Stimulated activated CD8-positive, alpha-beta memory T cell treated with anti-CD3 and anti-CD28 coated beads, Interleukin-7, amount 100 ng/mL, for 48 hours (primary cell): ENCODE measurements around the gene SHF.

Experiments used
- DNase-seq, 2 donors: peaks; one replicate each; pipeline ENCODE4 v3.0.0-alpha.2; 2020; ENCODE audit warnings: low read depth in 1 of 2; ENCODE audit errors: extremely low read depth in 1 of 2

The SHF gene

DNA sequence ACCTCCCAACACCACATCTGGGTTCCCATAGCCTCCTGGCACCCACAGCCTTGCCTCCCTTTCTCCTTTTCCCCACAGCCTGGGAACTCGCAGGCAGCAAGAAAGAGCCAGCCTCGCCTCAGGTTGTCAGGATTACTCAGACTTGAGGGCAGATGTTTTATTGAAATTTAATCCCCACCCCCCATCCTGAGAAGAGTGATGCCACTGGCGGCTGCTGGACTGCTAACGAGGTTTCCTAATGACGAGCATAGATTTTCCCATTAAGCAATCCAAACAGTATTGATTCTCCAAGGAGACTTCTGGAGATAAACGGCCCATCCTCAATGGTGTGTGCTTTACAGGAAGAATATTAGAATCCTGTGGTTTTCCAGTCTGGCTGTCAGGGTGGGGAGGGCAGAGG, 13.7 kb downstream of the SHF start:
- DNase-seq = no peak

DNA sequence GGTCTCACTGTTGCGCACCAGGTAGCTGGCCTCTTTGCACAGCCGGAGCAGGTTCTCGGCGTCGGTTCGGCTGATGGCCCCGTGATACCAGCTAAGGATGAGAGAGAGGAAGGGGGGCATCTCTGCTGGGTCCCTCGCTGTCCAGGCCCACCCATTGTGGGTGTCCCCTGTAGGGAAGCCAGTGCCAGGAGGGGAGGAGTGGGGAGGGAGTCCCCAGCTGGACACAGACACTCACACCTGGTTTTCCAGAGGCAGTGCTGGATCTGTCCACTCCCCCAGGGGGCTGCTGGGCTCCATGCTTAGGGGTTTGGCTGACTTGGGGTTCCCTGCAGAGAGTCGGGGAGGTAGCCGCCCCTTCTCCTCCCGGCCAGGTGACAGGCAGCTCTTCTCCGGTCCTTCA, 15.9 kb downstream of the SHF start:
- no peak for DNase-seq

DNA sequence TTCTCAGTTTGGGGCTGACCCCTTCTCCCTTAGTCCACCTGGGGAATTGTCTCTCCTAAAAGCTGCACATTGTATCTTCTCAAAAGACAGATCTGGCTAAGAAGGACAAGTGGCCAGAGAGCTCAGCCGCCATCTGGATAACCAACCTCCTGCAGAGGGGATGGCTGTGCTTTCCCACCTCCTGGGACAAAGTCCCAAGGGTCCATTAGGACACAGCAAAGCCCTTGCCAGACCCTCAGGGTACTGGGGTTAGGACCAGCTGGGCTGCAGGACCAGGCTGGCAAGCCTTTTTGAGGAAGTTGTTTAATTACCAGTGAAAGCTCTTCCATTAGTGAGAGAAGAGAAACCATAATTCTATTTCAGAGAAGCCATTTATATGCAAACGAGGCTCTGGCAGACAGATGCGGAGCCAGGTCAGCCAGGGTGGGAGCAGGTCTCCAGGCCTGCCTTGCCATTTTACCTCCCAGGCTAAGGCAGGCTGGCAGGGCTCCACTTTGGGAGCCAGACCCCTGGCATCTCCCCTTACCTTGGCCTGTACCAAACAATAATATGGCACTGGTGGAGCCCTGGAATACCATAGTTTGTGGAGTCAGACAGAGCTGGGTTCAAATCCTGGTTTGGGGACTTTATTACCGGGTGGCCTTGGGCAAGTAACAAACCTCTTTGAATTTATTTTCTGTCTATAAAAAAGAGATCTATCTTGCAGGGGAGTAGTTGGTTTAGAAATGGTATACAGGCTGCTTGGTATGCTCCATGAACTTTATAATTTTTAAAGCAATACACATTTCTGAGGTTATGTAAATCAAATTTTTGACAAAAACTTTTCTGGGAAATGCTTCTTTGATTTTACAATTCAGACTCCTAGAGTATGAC, 17.9 kb downstream of the SHF start:
- no peak for DNase-seq

DNA sequence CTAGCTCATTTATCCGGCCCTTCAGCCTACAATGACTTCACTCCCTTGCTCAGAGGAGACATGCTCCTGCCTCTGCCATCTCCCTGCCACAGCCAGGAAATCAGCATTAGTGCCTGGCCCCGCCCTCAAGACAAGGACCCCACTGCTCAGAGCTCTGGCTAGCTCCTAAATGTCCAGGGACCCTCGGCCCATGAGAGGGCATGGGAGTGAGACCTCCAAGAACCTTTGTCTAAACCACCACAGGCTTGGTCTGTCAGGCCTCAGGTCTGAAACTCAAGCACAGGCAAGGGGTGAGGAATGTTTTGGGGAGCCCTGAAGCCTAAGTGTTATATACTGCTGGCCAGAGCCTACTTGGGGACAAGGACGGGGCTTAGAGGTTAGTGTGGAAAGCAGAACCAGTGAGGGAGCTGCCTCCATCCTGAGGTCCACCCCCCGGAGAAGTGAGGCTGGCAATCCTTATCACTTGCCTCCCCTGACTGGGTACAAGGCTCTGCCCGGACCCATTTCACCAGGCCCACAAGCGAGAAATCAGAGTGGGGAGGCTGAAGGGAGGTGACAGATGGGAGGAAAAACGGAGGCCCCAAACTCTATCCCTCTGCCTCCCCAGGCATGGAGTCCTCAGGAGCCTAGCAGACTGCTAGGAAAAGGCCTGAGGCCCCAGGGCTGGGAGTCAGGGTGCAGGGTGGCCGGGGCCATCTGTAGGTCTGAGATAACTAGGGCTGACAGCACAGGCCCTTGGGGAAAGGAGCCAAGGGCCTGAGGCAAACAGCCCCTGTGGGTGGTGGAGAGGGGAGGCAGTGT, 18.8 kb downstream of the SHF start:
- no peak for DNase-seq

DNA sequence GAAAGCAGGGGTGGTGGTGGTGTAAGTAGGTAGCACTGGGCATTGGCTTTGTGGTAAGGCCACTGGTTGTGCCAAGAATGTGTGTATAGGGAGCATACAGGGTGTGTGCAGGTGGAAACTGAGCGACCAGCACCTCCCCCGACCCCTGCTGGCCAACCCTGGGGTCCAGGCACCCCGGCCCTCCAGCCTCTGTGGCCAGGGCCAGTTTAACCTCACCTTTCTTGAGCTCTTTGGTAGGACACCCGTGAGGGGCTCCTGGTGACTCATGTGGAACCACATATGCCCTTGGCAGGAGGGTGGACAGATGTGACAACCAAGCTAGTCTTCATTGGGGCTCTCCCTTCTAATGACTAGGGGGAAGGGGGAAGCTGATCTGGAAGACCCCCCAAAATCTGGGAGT, 19.5 kb downstream of the SHF start:
- no peak for DNase-seq

DNA sequence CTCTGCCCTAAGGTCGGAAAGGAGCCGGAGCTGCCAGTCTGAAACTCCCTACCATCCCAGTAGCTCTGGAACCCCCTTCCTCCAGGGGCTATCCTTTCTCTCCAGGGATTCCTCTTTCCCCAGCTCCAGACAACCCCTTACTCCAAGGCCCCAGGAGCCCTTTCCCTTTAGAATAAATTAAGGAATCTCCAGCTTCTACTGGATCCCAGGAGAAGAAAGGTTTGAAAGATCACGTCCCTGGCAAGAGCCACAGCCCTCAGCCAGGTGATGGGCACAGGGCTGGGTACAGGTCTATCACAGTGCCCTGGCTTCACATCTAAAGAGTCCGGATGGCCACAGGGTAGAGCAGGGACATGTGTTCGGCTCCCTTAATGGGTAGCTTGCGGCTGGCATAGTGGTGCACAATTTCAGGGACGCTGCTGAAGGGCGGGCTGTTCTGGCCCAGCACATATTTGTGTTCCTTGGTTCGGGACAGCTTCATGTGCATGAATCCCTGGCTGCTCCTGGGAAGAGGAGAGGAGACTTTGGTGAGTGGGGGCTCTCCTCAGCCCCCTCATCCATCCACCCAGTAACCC, 20.0 kb downstream of the SHF start:
- no peak for DNase-seq

DNA sequence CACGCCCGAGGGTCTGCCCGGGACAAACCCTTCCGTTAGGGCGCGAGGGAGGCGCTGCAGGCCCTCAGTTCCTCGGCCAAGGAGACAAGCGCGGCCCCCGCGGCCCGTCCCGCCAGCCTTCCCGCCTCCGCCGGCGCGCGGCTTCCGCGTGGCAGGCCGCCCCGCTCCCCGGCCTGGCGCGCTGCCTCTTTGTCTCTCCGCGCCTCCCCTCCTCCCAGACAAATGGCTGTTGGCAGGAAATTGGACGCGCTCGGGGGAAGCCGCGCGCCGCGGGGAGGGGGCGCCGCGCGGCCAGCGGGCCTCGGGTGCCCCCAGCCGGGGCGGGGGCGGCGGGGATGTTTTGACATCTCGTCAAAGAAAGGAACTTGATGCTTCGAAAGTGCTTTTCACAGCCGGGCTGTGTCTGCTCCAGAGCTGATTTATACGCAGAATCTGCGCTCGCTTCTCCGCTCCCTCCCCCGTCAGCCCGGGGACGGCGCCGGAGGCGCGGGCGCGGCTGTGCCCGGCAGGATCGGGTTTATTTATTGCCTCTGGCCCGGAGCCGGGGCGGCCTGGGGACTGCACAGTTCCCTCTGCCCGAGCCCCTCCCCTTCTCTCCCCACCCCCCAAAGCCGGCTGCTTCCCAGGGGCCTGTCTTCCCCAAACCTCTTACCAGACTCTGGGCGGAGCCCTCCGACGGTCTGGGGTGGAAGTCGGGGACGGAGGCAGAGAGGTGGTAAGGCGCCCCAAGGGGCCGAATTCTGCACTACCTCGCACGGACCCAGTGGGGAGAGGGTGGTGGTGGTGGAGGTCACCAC, 20.7 kb downstream of the SHF start:
- peak; percentile 68 to 82 for DNase-seq

DNA sequence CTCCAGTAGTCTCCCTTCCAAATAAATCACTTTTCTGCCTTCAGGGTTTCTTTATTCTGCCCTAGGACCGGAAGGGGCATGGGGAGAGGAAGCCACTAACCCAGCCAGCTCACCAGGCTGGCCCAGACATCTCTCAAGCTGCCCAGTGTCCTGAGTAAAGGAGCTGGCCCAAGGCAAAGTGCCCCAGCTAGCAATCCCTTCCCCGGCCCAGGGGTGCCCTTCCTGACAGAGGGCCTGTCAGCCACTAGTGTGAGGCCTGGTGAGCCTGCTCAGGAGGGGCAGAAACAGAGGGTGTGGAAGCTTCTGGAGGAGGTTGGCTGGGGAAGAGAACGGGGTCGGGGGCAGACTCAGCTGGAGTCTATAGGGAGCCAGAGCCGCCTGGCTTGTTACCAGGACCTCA, 22.2 kb downstream of the SHF start:
- DNase-seq = no peak

DNA sequence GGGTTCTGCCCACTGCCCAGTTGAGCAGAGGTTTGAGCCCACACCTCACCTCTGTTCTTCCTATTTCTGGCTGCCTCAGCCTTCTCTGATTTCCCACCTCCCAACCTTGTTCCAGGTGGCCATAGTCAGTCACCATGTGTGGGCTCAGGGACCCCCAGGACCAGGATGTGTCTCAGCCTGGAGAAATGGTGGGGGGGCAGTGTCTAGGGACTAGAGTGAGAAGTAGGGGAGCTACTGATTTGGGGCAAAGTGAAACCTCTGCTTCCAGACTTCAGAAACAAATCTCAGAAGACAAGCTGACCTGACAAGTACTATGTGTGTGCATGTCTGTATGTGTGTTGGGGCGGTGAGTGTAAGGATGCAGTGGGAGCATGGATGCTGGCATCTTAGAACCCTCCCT, 22.9 kb downstream of the SHF start:
- no peak for DNase-seq

DNA sequence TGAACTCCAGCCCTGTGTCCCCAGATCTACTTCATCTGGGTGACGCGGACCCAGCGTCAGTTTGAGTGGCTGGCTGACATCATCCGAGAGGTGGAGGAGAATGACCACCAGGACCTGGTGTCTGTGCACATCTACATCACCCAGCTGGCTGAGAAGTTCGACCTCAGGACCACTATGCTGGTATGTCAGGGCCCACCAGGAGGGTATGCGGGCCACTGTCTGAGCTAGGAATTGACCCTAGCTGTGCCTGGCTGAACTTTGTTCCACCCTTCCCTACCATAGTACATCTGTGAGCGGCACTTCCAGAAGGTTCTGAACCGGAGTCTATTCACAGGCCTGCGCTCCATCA, 24.3 kb downstream of the SHF start:
- DNase-seq = no peak

DNA sequence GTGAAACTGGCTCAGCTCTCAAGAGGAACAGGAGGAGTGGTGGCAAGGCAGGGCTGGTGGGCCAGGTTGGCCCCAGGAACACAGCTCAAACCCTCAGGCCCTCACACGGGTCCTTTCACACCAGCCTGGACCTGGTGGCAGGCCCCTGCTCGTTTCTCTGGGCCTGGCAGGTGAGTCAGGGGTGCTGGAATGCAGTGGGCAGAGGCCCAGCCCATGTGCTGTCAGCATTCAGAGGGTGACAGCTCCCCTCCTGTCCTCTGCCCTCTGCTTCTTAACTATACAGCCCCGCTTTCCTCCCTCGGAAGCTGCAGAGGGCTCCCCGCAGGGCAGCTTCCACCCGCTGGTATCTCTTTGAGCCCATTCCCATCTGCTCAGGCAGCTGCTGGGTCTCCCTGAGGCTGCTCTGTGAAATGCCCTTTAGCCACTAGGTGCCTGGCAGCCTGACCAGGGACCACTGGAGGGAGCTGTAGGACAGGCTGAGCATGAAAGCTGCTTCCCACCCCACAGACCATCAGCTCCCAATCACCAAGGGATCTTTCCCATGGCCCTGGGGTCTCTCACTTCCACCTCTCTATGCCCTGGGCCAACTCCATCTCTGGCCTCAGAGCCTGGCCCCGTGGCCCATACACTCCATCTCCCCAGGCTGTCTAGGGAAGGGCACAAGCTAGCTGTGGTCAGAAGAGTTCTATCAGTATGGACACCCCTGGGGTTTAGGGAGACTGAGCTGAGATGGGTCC, 24.8 kb downstream of the SHF start:
- peak in 1 of 2 donors; percentile 58 for DNase-seq

DNA sequence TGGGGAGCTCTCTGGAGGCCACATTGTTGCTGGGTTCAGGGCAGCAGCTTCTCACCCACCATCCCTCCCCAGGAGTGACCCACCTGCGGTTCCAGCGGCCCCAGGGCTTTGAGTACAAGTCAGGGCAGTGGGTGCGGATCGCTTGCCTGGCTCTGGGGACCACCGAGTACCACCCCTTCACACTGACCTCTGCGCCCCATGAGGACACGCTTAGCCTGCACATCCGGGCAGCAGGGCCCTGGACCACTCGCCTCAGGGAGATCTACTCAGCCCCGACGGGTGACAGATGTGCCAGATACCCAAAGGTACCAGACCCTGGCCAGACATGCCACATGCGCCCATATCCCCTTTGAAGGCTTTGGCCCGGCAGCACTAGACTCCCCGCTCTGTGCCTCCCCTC, 26.1 kb downstream of the SHF start:
- DNase-seq = no peak

DNA sequence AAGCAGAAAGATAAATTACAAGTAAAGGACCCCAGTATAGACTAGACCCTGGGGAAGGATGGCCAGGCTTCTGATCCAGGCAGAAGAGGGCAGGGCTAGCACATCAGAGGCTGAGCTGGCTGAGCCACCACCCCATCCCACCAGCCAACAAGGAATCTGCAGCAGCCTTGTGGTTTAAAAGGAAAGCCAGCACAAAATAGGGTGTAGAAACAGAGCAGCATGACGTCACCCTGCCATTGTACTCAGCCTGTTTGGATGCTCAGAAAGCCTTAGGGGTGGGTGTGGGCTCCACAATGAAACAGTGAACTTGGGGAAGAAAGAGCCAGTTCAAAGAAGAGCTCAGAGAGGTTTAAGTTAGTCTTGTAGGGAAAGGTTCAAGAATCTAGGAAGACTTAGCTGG, 29.8 kb downstream of the SHF start:
- DNase-seq = peak in 1 of 2 donors; percentile 29

DNA sequence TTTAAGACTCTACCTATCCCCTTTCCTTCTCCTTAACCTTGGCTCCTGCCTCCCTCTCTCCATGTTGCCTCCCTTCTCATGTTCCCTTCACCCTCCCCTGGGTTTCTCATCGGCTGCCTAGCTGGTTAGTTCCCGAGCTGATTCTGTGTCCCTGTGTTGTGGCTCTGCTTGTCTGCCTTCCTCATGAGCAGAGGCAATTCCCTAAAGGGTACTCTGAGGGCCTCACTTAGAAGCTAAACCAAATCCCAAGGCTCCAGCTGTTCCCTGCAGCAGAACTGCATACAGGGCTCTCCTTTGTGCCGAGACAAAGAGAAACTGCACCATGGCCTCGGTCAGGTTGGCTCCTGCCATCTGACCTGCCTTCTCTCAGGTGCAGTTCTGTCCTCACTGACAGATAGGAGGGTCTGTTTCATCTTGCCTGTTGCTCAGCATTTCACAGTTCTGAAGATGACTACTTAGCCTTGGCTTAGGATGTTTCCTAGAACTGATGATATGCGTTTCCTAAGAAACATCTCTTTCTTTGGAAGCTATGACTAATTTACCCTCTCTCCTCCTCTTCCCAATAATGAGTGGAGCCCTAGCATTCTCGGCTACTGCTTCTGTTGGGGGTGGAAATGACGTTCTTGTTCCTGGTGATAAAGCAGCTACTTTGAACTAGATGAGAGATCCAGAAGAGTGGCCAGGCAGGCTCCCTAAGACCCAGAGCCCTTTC, 30.9 kb downstream of the SHF start:
- DNase-seq = no peak

DNA sequence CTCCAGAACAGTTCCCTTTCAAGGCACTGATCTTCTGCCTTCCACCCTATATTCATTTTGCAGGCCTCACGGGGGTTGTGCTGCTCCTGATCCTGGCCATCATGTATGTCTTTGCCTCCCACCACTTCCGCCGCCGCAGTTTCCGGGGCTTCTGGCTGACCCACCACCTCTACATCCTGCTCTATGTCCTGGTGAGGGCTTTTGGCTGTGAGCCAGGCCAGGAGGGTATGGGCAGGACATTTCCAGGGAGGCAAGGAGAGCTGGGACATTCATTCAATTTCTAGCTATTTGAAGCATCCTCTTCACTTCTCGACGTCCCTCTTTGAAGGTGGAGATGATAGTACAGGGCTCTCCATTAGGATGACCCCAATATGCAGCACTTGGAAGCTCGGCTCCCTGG, 32.0 kb downstream of the SHF start:
- DNase-seq = no peak

DNA sequence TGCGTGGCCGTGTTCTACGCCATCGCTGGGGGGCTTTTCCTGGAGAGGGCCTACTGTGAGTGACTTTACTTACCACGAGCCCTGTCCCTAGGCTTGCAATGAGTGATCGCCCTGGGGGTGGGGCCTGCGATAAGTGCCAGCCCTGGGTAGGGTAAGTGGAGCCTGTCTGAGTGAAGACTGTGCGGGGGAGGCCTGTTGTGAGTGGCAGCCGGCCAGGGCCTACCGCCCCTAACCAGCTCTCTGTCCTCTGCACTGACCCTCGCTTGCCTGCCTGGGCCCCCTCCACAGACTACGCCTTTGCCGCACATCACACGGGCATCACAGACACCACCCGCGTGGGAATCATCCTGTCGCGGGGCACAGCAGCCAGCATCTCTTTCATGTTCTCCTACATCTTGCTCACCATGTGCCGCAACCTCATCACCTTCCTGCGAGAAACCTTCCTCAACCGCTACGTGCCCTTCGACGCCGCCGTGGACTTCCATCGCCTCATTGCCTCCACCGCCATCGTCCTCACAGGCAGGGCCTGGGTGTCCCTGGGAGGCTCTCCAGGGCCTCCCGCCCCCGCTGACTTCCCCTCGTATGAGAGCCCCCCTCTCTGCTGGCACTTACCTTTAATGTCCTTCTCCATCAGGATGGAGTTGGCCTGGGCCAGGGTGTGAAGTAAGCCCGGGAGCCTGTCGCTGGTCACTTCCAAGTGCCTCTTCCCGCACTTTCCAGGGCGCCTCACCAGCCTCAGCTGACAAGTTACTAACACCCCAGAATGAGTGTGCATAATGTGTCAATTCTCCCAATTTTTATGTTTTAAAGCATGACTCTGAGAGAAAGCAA, 35.6 kb downstream of the SHF start:
- no peak for DNase-seq

DNA sequence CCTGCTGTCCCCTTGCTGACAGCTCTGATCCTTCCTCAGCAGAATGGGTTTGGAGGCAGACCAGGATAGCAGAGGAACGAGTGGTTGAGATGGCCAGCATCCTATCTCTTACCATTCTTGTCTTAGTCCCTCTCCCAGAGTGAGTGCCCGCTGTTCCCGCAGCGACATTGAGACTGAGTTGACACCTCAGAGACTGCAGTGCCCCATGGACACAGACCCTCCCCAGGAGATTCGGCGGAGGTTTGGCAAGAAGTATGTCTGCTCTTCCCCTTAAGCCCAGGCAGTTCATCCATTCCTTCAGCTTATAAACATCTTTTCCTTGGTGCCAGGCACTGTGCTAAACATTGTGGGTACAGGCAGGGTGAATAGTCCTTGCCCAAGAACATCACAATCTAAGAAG, 36.8 kb downstream of the SHF start:
- DNase-seq = no peak

DNA sequence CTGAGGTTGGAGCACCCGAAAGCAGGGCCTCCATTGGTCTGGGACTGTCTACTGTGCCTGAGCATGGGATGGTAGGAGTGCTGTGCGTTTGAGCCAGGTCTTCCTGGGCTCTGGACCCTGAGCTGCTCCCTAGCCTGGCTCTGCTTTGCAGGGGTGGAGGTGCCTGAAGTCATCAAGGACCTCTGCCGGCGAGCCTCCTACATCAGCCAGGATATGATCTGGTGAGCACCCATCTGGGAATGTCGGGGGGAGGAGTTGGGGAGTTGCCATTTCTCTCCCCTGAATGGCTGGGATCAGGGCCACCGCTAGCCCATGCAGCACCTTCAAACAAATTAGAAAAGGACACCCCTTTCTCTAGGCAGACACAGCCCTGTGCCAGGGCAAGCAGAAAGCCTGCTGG, 37.3 kb downstream of the SHF start:
- no peak for DNase-seq

DNA sequence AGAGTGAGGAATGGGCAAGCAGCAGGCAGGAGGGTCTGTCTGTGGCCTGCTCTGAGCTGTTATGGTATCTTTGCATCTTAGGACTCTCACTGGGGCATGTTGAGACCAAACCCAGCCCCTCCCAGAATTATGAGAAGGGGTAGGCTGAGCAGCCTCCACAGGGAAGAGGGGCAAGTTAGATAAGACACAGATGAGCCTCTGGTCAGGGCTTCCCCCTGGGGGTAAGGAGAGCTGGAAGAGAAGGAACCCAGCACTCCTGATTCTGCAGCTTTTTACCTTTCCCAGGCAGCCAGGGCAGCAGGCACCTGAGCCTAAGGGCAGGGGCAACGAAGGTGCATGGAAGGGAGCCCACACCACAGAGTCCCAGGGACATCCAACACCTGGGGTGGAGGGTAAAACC, 38.7 kb downstream of the SHF start:
- no peak for DNase-seq
